Islet precursor cell (in vitro differentiated cells): ENCODE data around the gene SLC24A3.

ENCODE experiments used
- DNase-seq: peaks from one replicate; pipeline ENCODE4 v3.0.0-alpha.2; 2018

Gene SLC24A3

DNA sequence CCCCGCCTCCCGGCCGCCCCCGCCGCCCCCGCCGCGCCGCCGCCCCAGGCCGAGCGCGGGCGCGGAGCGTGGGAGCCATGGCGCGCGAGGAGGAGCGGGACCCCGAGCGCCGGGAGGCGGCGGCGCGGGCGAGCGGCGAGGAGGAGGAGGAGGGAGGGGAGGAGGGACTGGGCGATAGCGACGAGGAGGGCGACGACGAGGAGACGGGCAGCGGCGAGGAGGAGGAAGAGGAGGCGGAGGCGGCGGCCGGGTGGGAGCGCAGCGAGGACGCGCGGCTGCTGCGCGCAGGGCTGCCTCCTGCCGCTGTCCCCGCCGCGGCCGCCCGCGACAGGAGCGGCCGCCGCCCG, at the start of gene SLC24A3:
SLC24A3 (plus strand) TSS at position 174 of the 347 bp plus-strand sequence.
- DNase-seq, result no peak

GRCh38 chr20:19170148-19170547, 42.3 kb upstream of the SLC24A3 start:
- no peak for DNase-seq

DNA sequence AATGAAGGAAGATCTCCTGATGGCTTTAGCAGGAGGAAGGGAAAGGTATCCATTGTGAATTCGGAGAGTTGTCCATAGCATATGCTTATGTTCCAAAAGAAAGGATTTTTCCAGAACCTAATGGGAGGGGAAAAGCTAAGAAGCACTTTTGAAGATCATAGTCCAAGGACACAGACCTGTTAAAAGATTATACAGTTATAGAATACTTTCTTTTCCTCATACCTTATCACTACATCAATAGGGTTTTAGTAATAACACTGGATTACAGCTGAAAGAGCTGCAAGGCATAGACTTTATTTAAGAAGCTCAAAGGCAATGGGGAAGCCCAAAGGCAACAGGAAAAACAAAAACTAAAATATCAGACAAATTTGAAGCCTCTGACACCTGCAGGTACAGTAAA, 39.8 kb upstream of the SLC24A3 start:
- no peak for DNase-seq

- no peak for DNase-seq
Observed at GRCh38 chr20:19176470-19177052, 35.9 kb upstream of the SLC24A3 start.

DNA sequence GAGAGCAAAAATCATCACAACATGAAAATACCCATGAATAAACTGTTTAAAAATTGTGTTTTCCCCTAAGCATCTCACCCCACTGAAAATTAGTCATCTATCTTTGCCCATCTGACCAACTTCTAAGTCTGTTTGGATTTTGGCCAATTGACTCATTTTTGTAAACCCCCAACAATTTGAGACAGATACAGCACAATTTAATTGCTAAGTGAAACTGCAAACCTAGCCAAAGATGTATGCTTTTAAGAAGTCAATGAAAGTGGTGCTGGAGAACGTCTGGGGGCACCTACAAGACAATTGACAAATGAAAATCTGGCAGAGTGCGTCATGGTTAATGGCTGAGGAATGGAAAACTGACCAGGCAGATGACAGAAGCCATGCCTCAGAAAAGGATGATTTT, 30.9 kb upstream of the SLC24A3 start:
- no peak for DNase-seq

GRCh38 chr20:19185083-19185482, 27.4 kb upstream of the SLC24A3 start:
- no peak for DNase-seq

DNA sequence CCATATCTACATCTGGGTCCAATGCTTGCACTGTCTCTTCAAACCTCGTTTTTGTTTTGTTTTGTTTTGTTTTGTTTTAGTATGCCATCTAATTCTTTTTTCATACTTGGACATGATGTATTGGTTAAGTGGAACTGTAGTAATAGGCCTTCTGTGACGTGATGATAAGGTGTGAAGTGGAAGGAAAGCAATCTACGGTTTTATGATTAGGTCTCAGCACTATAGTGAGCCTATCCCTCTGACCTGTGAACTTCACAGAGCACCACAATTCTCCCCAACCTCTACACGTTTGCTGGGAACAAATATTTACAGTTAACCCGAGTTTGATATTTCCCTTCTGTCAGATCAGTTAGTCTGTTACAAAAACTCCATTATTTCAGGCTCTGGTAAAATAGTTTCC, 19.1 kb upstream of the SLC24A3 start:
- DNase-seq, result no peak

- DNase-seq, result peak; percentile 85
Observed at GRCh38 chr20:19205981-19206396, 6.5 kb upstream of the SLC24A3 start.

GRCh38 chr20:19207541-19207940, 4.9 kb upstream of the SLC24A3 start:
- DNase-seq, result no peak

DNA sequence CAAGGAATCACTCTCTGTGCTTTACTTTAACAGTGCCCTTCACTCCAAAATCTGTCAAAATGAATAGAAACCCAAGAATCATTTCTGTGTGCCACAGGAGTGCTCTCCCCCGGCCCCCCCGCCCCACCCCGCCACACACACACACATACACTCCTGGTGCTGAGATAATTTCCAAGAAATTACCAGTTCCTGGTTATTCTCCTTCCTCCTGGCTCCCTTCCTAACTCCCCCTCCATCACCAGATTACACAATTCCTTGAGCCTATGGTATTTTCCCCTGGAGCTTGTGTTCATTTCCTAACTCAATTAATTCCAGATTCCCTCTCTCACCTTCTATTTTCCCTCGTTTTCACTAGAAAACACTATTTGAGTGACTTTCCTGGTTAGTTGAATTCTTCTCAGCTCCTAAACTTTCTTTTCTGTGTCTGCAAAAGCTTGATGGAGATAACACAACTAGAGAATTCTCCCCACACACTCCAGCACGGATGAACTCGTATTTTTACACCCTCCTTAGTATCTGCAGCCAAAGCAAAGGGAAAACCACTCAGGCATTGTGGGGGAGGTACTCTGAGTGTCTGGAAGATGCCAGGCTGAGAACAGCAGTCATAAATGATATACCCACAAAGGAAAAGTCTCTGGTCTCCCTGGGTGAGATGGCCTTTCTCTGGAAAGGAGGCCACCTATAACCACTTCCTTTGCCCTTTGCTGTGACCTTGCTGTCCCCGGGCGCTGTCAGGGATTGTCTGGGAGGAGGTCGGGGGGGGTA, 1.9 kb upstream of the SLC24A3 start:
- DNase-seq, result no peak

DNA sequence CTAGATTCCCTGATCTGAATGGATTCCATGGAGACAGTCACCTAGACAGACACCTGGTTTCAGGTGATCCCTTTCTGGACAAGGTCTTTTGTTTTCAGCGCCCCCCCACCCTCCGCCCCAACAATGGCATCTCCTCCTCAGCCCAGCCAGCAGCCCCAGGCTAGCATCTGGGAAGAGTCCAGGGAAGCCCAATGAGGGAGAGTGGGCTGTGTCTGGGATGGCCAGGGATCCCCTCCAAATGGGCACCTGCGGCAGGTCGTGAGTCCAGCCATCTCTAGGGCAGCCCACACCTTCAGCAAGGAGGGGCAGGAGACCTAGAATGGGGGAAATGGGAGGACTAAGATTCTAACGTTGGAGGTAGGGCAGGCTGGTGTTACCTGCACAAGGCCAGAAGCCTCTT, 1.2 kb upstream of the SLC24A3 start:
- DNase-seq, result no peak

GRCh38 chr20:19211661-19212468, 577 bp upstream of the SLC24A3 start:
- DNase-seq, result peak; percentile 72

- peak; percentile 93 for DNase-seq
Observed at GRCh38 chr20:19212821-19213502, 520 bp downstream of the SLC24A3 start.

DNA sequence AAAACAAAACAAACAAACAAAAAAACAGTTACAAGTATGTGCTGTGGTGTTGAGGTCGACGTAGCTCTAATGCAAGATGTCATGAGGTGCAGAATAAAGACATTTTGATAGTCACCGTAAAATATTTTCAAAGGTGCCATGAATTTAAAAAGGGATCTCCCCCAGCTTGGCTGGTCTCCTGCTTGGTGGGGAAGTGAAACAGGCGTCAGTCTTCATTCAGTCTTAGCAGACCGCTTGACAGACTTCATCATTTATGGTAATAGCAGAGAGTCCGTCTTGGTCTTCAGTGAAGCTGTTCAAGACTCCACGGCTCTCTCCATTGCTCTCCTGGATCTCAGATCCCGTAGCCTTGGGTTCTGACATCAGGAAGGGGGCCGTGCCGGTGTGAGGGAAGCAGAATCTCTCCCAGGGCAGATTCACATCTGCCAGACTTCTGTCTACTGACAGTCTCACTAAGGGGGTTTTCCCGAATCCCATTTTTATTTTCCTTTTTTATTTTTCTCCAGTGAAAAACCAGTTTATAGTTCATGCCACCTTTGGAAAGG, 1.6 kb downstream of the SLC24A3 start:
- no peak for DNase-seq

DNA sequence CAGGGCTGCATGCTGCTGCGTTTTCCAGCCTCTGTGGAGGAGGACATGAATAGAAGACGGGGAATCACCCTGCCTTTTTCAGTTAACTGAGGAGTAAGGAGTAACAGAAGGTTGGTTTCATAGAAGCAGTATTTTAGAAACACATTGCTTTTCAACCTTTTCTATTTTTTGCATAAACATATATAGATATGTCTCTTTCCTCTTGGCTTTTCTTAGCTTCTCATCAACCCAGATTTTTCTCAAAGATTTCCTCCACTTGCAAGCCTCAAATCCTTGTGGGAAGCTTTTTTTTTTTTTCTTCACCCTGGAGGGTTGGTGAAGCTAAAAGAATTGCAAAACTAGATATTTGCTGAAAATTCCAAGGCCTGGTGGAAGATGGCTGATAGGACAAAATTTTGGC, 6.0 kb downstream of the SLC24A3 start:
- no peak for DNase-seq

- no peak for DNase-seq
Observed at GRCh38 chr20:19222520-19223040, 10.1 kb downstream of the SLC24A3 start.

- no peak for DNase-seq
Observed at GRCh38 chr20:19223640-19224039, 11.2 kb downstream of the SLC24A3 start.

GRCh38 chr20:19231359-19232035, 19.1 kb downstream of the SLC24A3 start:
- DNase-seq, result no peak

GRCh38 chr20:19232997-19233794, 20.8 kb downstream of the SLC24A3 start:
- no peak for DNase-seq

- no peak for DNase-seq
Observed at GRCh38 chr20:19236371-19237055, 24.1 kb downstream of the SLC24A3 start.

- DNase-seq, result no peak
Observed at GRCh38 chr20:19241440-19241839, 29.0 kb downstream of the SLC24A3 start.
